Activated CD8-positive, alpha-beta T cell treated with anti-CD3 and anti-CD28 coated beads for 36 hours (primary cell): Measurements from ENCODE around the gene EPB41L5. TPM values are rescaled to one million over a fixed set of nuclear protein-coding genes. Genes with fewer than 3 reads are reported as not detected.
"Not testable (repeated sequence)": the region's sequence is repeated elsewhere in the genome, so short reads cannot be mapped to it uniquely, and the experiment has no call there.

ENCODE experiments used
- ATAC-seq: fragments of 200-7000 bp; cut with Tn5 transposase; one replicate; pipeline ENCODE4 v1.10.0; 2021; ENCODE audit warnings: mild to moderate bottlenecking, moderate library complexity
- CTCF ChIA-PET: fragments of 350-600 bp; sonication (Branson Sonifier 250); formaldehyde crosslinking; loops from one replicate; lab custom pipeline; 2021; ENCODE audit warnings: antibody characterized with exemption; lab: Charles Lee
- POLR2A ChIA-PET: fragments of 350-600 bp; sonication (Branson Sonifier 250); formaldehyde crosslinking; loops from one replicate; lab custom pipeline; 2021; ENCODE audit warnings: antibody characterized with exemption; lab: Charles Lee
- DNase-seq: peaks from one replicate; pipeline ENCODE4 v3.0.0-alpha.2; 2020
- H3K27ac Mint-ChIP-seq: one replicate; pipeline ENCODE4 v1.8.0; 2021; ENCODE audit warnings: mild to moderate bottlenecking, mixed read lengths
- H3K27me3 Mint-ChIP-seq: one replicate; pipeline ENCODE4 v1.8.0; 2021; ENCODE audit warnings: mixed read lengths
- H3K36me3 Mint-ChIP-seq: one replicate; pipeline ENCODE4 v1.8.0; 2021; ENCODE audit warnings: low read depth, mixed read lengths
- H3K4me1 Mint-ChIP-seq: one replicate; pipeline ENCODE4 v1.8.0; 2021; ENCODE audit warnings: low read depth, mixed read lengths
- H3K4me3 Mint-ChIP-seq: one replicate; pipeline ENCODE4 v1.8.0; 2021; ENCODE audit warnings: mild to moderate bottlenecking, moderate library complexity, mixed read lengths
- H3K9me3 Mint-ChIP-seq: one replicate; pipeline ENCODE4 v1.8.0; 2021; ENCODE audit warnings: mixed read lengths
- intact Hi-C: fragments of 100-400 bp; cut with micrococcal nuclease; formaldehyde crosslinking; loops from one replicate; pipeline ENCODE4 v1.10.0; 2022
- total RNA-seq, 2 experiments: library from RNA; stranded (reverse); gene quantifications; one replicate each; pipeline ENCODE4 v1.2.3, GENCODE V29; 2021
- TF ChIP-seq, protein P1 (sequence below): fragments of 200-600 bp; IDR thresholded peaks from one replicate; pipeline ENCODE4 v1.8.0; 2022; ENCODE audit warnings: antibody characterized with exemption, mild to moderate bottlenecking

Gene EPB41L5
- total RNA-seq, 2 experiments from 2014 or later = 3.9 TPM

DNA sequence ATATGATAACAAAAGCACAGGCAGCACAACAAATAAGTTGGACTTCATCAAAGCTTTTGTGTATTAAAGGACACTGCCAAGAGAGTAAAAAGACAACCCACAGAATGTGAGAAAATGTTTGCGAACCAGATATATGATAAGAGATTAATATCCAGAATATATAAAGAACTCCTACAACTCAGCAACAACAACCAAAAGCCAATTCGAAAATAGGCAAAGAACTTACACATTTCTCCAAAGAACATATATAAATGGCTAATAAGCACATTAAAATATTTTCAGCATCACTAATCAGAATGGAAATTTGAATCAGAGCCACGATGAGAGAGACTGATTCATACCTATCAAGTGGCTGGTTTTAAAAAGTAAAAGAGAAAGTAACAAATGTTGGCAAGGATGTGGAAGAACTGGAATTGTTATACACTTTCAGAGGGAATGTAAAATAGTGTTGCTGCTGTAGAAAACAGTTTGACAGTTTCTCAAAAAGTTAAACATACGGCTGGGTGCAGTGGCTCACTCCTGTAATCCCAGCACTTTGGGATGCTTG is 25.2 kb downstream of the EPB41L5 start:
- ATAC-seq = no peak
- intact Hi-C loops = no loop called here
- Mint-ChIP-seq H3K27me3 (no peaks in the 10 kb centered on the region), H3K36me3 (no peaks in the 10 kb centered on the region), H3K4me3 (no peak overlapping the region), H3K4me1 (peaks cover 5% of the 10 kb centered on the region), H3K9me3 (no peaks in the 10 kb centered on the region), H3K27ac (no peak overlapping the region)
- TF ChIP-seq, protein P1, sequence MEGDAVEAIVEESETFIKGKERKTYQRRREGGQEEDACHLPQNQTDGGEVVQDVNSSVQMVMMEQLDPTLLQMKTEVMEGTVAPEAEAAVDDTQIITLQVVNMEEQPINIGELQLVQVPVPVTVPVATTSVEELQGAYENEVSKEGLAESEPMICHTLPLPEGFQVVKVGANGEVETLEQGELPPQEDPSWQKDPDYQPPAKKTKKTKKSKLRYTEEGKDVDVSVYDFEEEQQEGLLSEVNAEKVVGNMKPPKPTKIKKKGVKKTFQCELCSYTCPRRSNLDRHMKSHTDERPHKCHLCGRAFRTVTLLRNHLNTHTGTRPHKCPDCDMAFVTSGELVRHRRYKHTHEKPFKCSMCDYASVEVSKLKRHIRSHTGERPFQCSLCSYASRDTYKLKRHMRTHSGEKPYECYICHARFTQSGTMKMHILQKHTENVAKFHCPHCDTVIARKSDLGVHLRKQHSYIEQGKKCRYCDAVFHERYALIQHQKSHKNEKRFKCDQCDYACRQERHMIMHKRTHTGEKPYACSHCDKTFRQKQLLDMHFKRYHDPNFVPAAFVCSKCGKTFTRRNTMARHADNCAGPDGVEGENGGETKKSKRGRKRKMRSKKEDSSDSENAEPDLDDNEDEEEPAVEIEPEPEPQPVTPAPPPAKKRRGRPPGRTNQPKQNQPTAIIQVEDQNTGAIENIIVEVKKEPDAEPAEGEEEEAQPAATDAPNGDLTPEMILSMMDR = no peak
- no peak for DNase-seq
- ChIA-PET POLR2A (no interaction called here), CTCF (no interaction called here)

DNA sequence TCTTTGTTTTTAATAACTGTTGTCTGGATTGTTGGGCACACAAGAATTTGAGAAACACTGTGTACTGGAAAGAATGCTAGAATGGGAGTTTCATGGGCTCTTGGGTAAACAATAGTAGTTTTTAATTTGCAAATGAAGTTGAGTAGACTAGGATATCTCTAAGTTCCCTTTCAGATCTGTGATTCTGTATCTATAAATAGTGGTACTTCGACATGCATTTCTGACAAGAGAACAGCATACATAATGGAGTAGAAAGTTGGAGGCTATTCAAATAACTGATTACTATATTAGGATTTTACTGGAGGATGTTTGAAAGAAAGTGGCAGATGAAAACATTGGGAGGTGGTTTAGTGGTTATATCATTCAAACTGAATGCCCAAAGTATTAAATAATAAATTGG is 29.5 kb downstream of the EPB41L5 start:
- Mint-ChIP-seq H3K27me3 (no peaks in the 10 kb centered on the region), H3K27ac (no peak overlapping the region), H3K9me3 (peaks cover 6% of the 10 kb centered on the region), H3K36me3 (peaks cover 15% of the 10 kb centered on the region), H3K4me3 (no peak overlapping the region), H3K4me1 (peaks cover 8% of the 10 kb centered on the region)
- POLR2A ChIA-PET = no interaction called here
- TF ChIP-seq, protein P1 = no peak
- intact Hi-C loops = no loop called here
- ATAC-seq (no peak), DNase-seq (no peak)
- CTCF ChIA-PET = no interaction called here

DNA sequence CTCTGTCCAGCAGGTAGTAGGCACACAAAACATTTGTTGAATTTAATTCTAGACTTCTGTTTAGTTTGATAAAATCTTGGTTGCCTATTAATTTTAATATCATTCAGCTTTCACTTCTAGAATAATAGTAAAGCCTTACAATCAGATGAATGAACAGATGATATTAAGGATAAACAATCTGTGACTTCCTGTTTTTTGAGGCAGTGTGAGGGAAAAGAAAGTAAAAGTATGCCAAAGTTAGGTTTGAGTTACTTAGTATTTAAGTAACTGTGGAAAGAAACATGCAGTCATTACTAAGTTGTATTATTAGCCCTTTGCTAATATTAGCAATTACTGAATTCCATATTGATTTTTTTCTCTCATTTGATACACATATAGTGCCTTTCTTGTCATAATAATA is 31.5 kb downstream of the EPB41L5 start:
- peaks cover 16% of the 10 kb centered on the region for H3K9me3 Mint-ChIP-seq
- H3K36me3 Mint-ChIP-seq = peaks cover 31% of the 10 kb centered on the region
- H3K4me3 Mint-ChIP-seq = no peak overlapping the region
- DNase-seq (no peak), ATAC-seq (no peak)
- TF ChIP-seq, protein P1 = no peak
- intact Hi-C loops = no loop called here
- no peak overlapping the region for H3K27ac Mint-ChIP-seq
- POLR2A ChIA-PET = no interaction called here
- H3K27me3 Mint-ChIP-seq = no peaks in the 10 kb centered on the region
- H3K4me1 Mint-ChIP-seq = peaks cover 3% of the 10 kb centered on the region
- CTCF ChIA-PET = interaction anchor here (1.4 kb wide), 1 partner anchor 131 kb away, joined by 4 read pairs; no protein-coding TSS in a partner anchor

DNA sequence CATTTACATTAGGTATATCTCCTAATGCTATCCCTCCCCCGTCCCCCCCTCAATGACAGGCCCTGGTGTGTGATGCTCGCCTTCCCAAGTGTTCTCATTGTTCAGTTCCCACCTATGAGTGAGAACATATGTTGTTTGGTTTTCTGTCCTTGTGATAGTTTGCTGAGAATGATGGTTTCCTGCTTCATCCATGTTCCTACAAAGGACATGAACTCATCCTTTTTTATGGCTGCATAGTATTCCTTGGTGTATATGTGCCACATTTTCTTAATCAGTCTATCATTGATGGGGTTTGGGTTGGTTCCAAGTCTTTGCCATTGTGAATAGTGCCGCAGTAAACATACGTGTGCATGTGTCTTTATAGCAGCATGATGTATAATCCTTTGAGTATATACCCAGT is 32.9 kb downstream of the EPB41L5 start:
- H3K4me3 Mint-ChIP-seq, H3K27ac Mint-ChIP-seq, ATAC-seq, CTCF ChIA-PET, intact Hi-C loops, H3K27me3 Mint-ChIP-seq, DNase-seq, H3K4me1 Mint-ChIP-seq, POLR2A ChIA-PET: not testable (repeated sequence)
- H3K36me3 Mint-ChIP-seq = peaks cover 40% of the 10 kb centered on the region
- peaks cover 22% of the 10 kb centered on the region for H3K9me3 Mint-ChIP-seq

DNA sequence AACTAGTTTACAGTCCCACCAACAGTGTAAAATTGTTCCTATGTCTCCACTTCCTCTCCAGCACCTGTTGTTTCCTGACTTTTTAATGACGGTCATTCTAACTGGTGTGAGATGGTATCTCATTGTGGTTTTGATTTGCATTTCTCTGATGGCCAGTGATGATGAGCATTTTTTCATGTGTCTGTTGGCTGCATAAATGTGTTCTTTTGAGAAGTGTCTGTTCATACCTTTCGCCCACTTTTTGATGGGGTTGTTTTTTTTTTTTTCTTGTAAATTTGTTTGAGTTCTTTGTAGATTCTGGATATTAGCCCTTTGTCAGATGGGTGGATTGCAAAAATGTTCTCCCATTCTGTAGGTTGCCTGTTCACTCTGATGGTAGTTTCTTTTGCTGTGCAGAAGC is 33.4 kb downstream of the EPB41L5 start:
- POLR2A ChIA-PET, H3K27me3 Mint-ChIP-seq, DNase-seq, H3K27ac Mint-ChIP-seq, CTCF ChIA-PET, H3K4me3 Mint-ChIP-seq, H3K4me1 Mint-ChIP-seq, intact Hi-C loops, ATAC-seq: not testable (repeated sequence)
- Mint-ChIP-seq H3K9me3 (peaks cover 24% of the 10 kb centered on the region), H3K36me3 (peaks cover 43% of the 10 kb centered on the region)

DNA sequence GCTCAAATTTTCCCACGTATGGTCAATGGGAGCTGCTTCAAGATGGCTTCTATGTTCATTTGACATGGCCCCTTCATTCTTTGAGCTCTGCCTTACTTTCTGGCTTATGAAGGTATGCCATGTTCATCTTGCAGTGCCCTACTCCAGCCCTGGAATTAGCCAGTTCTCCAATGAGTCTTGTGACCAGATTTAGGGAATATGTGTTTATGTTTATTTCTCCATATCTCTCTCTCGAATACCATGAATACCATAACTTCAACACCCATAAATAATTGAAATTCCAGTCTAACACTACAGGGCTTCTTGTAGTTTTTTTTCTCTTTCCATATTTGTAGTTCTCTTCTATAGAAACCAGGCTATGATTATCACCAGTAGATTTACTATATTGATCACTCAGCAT is 39.7 kb downstream of the EPB41L5 start:
- ChIA-PET CTCF (no interaction called here), POLR2A (no interaction called here)
- Mint-ChIP-seq H3K9me3 (peaks cover 33% of the 10 kb centered on the region), H3K36me3 (peaks cover 45% of the 10 kb centered on the region), H3K27ac (no peak overlapping the region), H3K4me1 (no peaks in the 10 kb centered on the region), H3K4me3 (no peak overlapping the region), H3K27me3 (no peaks in the 10 kb centered on the region)
- intact Hi-C loops = no loop called here
- DNase-seq (no peak), ATAC-seq (no peak)
- TF ChIP-seq, protein P1 = no peak
